HepG2 (cell line): ENCODE data around the gene TEF. TPM values are rescaled to one million over a fixed set of nuclear protein-coding genes. Genes with fewer than 3 reads are reported as not detected.

Experiments used
- CENPBD1 ChIP-seq: sonication (generic); formaldehyde crosslinking; IDR thresholded peaks from 2 replicates; pipeline ENCODE4 v1.8.0; 2022; ENCODE audit warnings: missing genetic modification reagents, low read depth, mild to moderate bottlenecking, borderline replicate concordance
- CHCHD3 ChIP-seq: sonication (generic); formaldehyde crosslinking; IDR thresholded peaks from 2 replicates; pipeline ENCODE4 v1.8.0; 2022; ENCODE audit warnings: mild to moderate bottlenecking, missing genetic modification reagents, moderate library complexity
- FOXO4 ChIP-seq: sonication (generic); formaldehyde crosslinking; conservative IDR thresholded peaks from 2 replicates; pipeline ENCODE4 v1.8.1; 2023; ENCODE audit warnings: missing genetic modification reagents
- HNRNPL ChIP-seq: fragments of 200-400 bp; formaldehyde crosslinking; IDR thresholded peaks from 2 replicates; pipeline ENCODE4 v1.6.1; 2017; ENCODE audit warnings: mild to moderate bottlenecking, low read depth, low read length
- MTF2 ChIP-seq: sonication (generic); formaldehyde crosslinking; IDR thresholded peaks from 2 replicates; pipeline ENCODE4 v1.5.0; 2020; ENCODE audit warnings: missing genetic modification reagents, borderline replicate concordance
- PHF5A ChIP-seq: IDR thresholded peaks from one replicate; pipeline ENCODE4 v1.6.1; 2018; ENCODE audit warnings: low read depth, missing genetic modification reagents; ENCODE audit not compliant: unreplicated experiment
- RNF2 ChIP-seq: fragments of 450-650 bp; conservative IDR thresholded peaks from 2 replicates; pipeline ENCODE4 v1.6.1; 2016; ENCODE audit warnings: low read depth
- SIN3B ChIP-seq: fragments of 150-350 bp; IDR thresholded peaks from 2 replicates; pipeline ENCODE4 v1.6.1; 2014; ENCODE audit warnings: low read length
- SIX4 ChIP-seq: sonication (generic); formaldehyde crosslinking; IDR thresholded peaks from 2 replicates; pipeline ENCODE4 v1.4.0; 2020; ENCODE audit warnings: missing genetic modification reagents
- SNAI1 ChIP-seq: sonication (generic); formaldehyde crosslinking; IDR thresholded peaks from 2 replicates; pipeline ENCODE4 v1.5.0; 2020; ENCODE audit warnings: mild to moderate bottlenecking, missing genetic modification reagents, borderline replicate concordance
- SOX5 ChIP-seq: IDR thresholded peaks from 2 replicates; pipeline ENCODE4 v1.6.1; 2016; ENCODE audit warnings: borderline replicate concordance
- ZFP37 ChIP-seq: sonication (generic); formaldehyde crosslinking; IDR thresholded peaks from 2 replicates; pipeline ENCODE4 v1.4.0; 2020; ENCODE audit warnings: missing genetic modification reagents, borderline replicate concordance
- polyA plus RNA-seq, 8 experiments: library from polyadenylated mRNA; depleted of rRNA in 3 of 8; stranded (reverse) in 7 of 8; unstranded in 1 of 8; fragments of >200 nt; fragmentation: Illumina TruSeq in 4 of 8; extraction: Trizol in 4 of 8; gene quantifications; 2 replicates each; pipeline versions ENCODE4 v1.2.1 to v1.2.3, GENCODE V29; 2011 to 2016; ENCODE audit warnings: low read depth in 4 of 8, missing spikeins in 1 of 8, mixed read lengths in 1 of 8; ENCODE audit not compliant: insufficient read depth in 1 of 8
- total RNA-seq, 5 experiments: library from RNA; depleted of rRNA; stranded (reverse); fragments of >200 nt; fragmentation: Illumina TruSeq; extraction: Trizol; gene quantifications; 2 replicates each; pipeline ENCODE4 v1.2.3, GENCODE V29; 2016; ENCODE audit warnings: low read depth in 1 of 5
- TF ChIP-seq, protein P1 (sequence below): sonication (generic); formaldehyde crosslinking; IDR thresholded peaks from 2 replicates; pipeline ENCODE4 v1.9.0; 2021; ENCODE audit warnings: mild to moderate bottlenecking, missing genetic modification reagents
- TF ChIP-seq, protein P2 (sequence below): sonication (generic); formaldehyde crosslinking; IDR thresholded peaks from 2 replicates; pipeline ENCODE4 v1.5.0; 2020; ENCODE audit warnings: missing genetic modification reagents
- TF ChIP-seq, protein P3 (sequence below): sonication (generic); formaldehyde crosslinking; conservative IDR thresholded peaks from 2 replicates; pipeline ENCODE4 v1.4.0; 2020; ENCODE audit warnings: missing genetic modification reagents
- TF ChIP-seq, protein P4 (sequence below): sonication (generic); formaldehyde crosslinking; IDR thresholded peaks from 2 replicates; pipeline ENCODE4 v1.4.0; 2020; ENCODE audit warnings: missing genetic modification reagents; ENCODE audit errors: not compliant biosample characterization

The TEF gene
- total and polyA plus RNA-seq, 2 of the 13 experiments (the other 11 are each of a cell fraction or from before 2014, with no cell fraction given) = 7.6 to 11.2 TPM

DNA sequence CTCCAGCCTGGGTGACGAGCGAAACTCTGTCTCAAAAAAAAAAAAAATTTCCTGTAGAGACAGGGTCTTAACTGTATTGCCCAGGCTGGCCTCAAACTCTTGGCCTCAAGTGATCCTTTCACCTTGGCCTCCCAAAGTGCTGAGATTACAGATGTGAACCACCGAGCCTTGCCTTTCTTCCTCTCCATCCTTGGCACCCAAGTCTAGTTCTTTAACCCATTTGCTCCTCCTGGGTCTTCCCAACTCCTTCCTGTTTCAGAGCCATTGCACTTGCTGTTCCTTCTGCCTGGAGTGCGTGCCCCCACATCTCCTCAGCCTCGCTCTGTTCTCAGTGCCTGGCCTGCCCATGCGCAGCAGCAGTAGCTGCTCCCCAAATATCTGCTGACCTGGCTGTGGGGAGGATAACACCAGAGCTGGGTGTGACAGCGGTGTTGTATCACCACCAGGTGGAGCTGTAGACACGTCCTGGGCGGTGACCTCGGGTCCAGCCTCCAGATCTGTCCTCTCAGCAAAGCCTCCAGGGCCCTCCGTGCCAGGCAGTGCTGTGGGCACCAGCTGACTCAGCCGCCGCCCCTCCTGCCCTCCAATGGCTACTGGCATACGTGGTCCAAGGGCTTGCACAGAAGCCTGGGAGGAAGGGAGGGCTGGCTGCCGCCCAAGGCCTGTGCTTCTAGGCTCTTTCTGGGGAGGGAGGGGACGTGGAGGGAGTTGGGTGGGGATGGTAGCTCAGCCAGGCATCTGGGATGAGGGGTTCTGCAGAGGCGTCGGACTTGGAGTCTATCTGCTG is 22.0 kb downstream of the TEF start (continued):
- TF ChIP-seq HNRNPL (peak; percentile 99), MTF2 (CRISPR knock-in tag) (no peak), CHCHD3 (CRISPR knock-in tag) (no peak), SIN3B (no peak), SNAI1 (no peak), PHF5A (no peak), SIX4 (no peak), ZFP37 (CRISPR knock-in tag) (no peak), CENPBD1 (CRISPR knock-in tag) (no peak), FOXO4 (CRISPR knock-in tag) (no peak), RNF2 (peak; percentile 28; the same call in 1 of the 2 replicates), SOX5 (CRISPR knock-in tag) (no peak)
- TF ChIP-seq, protein P1, sequence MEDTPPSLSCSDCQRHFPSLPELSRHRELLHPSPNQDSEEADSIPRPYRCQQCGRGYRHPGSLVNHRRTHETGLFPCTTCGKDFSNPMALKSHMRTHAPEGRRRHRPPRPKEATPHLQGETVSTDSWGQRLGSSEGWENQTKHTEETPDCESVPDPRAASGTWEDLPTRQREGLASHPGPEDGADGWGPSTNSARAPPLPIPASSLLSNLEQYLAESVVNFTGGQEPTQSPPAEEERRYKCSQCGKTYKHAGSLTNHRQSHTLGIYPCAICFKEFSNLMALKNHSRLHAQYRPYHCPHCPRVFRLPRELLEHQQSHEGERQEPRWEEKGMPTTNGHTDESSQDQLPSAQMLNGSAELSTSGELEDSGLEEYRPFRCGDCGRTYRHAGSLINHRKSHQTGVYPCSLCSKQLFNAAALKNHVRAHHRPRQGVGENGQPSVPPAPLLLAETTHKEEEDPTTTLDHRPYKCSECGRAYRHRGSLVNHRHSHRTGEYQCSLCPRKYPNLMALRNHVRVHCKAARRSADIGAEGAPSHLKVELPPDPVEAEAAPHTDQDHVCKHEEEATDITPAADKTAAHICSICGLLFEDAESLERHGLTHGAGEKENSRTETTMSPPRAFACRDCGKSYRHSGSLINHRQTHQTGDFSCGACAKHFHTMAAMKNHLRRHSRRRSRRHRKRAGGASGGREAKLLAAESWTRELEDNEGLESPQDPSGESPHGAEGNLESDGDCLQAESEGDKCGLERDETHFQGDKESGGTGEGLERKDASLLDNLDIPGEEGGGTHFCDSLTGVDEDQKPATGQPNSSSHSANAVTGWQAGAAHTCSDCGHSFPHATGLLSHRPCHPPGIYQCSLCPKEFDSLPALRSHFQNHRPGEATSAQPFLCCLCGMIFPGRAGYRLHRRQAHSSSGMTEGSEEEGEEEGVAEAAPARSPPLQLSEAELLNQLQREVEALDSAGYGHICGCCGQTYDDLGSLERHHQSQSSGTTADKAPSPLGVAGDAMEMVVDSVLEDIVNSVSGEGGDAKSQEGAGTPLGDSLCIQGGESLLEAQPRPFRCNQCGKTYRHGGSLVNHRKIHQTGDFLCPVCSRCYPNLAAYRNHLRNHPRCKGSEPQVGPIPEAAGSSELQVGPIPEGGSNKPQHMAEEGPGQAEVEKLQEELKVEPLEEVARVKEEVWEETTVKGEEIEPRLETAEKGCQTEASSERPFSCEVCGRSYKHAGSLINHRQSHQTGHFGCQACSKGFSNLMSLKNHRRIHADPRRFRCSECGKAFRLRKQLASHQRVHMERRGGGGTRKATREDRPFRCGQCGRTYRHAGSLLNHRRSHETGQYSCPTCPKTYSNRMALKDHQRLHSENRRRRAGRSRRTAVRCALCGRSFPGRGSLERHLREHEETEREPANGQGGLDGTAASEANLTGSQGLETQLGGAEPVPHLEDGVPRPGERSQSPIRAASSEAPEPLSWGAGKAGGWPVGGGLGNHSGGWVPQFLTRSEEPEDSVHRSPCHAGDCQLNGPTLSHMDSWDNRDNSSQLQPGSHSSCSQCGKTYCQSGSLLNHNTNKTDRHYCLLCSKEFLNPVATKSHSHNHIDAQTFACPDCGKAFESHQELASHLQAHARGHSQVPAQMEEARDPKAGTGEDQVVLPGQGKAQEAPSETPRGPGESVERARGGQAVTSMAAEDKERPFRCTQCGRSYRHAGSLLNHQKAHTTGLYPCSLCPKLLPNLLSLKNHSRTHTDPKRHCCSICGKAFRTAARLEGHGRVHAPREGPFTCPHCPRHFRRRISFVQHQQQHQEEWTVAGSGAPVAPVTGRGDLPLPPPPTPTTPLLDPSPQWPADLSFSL (CRISPR knock-in tag) = no peak
- TF ChIP-seq, protein P2, sequence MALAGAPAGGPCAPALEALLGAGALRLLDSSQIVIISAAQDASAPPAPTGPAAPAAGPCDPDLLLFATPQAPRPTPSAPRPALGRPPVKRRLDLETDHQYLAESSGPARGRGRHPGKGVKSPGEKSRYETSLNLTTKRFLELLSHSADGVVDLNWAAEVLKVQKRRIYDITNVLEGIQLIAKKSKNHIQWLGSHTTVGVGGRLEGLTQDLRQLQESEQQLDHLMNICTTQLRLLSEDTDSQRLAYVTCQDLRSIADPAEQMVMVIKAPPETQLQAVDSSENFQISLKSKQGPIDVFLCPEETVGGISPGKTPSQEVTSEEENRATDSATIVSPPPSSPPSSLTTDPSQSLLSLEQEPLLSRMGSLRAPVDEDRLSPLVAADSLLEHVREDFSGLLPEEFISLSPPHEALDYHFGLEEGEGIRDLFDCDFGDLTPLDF (CRISPR knock-in tag) = no peak
- TF ChIP-seq, protein P3, sequence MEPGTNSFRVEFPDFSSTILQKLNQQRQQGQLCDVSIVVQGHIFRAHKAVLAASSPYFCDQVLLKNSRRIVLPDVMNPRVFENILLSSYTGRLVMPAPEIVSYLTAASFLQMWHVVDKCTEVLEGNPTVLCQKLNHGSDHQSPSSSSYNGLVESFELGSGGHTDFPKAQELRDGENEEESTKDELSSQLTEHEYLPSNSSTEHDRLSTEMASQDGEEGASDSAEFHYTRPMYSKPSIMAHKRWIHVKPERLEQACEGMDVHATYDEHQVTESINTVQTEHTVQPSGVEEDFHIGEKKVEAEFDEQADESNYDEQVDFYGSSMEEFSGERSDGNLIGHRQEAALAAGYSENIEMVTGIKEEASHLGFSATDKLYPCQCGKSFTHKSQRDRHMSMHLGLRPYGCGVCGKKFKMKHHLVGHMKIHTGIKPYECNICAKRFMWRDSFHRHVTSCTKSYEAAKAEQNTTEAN = no peak
- TF ChIP-seq, protein P4, sequence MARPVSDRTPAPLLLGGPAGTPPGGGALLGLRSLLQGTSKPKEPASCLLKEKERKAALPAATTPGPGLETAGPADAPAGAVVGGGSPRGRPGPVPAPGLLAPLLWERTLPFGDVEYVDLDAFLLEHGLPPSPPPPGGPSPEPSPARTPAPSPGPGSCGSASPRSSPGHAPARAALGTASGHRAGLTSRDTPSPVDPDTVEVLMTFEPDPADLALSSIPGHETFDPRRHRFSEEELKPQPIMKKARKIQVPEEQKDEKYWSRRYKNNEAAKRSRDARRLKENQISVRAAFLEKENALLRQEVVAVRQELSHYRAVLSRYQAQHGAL (CRISPR knock-in tag) = no peak
